Calu3 (cell line): ENCODE measurements around the gene CRACR2A. TPM values are rescaled to one million over a fixed set of nuclear protein-coding genes. Genes with fewer than 3 reads are reported as not detected.

Source experiments
- Bru-seq: library from RNA; stranded (reverse); fragments of 400-500 nt; gene quantifications from one replicate; lab custom pipeline; 2021; lab: Mats Ljungman, UMichigan
- BruChase-seq, 2 experiments: library from RNA; stranded (reverse); fragments of 400-500 nt; gene quantifications; one replicate each; lab custom pipeline; 2021; lab: Mats Ljungman, UMichigan
- BruUV-seq: library from RNA; stranded (reverse); fragments of 400-500 nt; replicated peaks from 2 replicates; lab custom pipeline; 2021; lab: Mats Ljungman, UMichigan
- CTCF ChIA-PET: fragments of 300-600 bp; sonication (Branson Sonifier 250); formaldehyde crosslinking; loops from one replicate; lab custom pipeline; 2022; ENCODE audit warnings: antibody characterized with exemption; lab: Charles Lee
- DNase-seq: peaks from one replicate; pipeline ENCODE4 v3.0.0; 2022
- H3K27ac Mint-ChIP-seq: one replicate; pipeline ENCODE4 v1.8.0; 2022; ENCODE audit warnings: mixed read lengths; ENCODE audit not compliant: unreplicated experiment
- H3K27me3 Mint-ChIP-seq: one replicate; pipeline ENCODE4 v1.8.0; 2022; ENCODE audit warnings: mixed read lengths; ENCODE audit not compliant: unreplicated experiment
- H3K36me3 Mint-ChIP-seq: one replicate; pipeline ENCODE4 v1.8.0; 2022; ENCODE audit warnings: mild to moderate bottlenecking, moderate library complexity, mixed read lengths; ENCODE audit not compliant: insufficient read depth, unreplicated experiment
- H3K4me1 Mint-ChIP-seq: one replicate; pipeline ENCODE4 v1.8.0; 2022; ENCODE audit warnings: mild to moderate bottlenecking, low read depth, mixed read lengths; ENCODE audit not compliant: unreplicated experiment
- H3K4me3 Mint-ChIP-seq: one replicate; pipeline ENCODE4 v1.8.0; 2022; ENCODE audit warnings: mild to moderate bottlenecking, low read depth, moderate library complexity, mixed read lengths; ENCODE audit not compliant: unreplicated experiment
- H3K9me3 Mint-ChIP-seq: one replicate; pipeline ENCODE4 v1.8.0; 2022; ENCODE audit warnings: low read depth, mixed read lengths; ENCODE audit not compliant: unreplicated experiment
- intact Hi-C: fragments of 100-400 bp; cut with micrococcal nuclease; formaldehyde crosslinking; loops from one replicate; pipeline ENCODE4 v1.10.0; 2022; ENCODE audit not compliant: unreplicated experiment
- long read RNA-seq: library from polyadenylated mRNA; stranded (forward); transcript quantifications from one replicate; pipeline ENCODE4 v2.0.0, GENCODE V29; 2022
- total RNA-seq: library from RNA; stranded (reverse); gene quantifications from 2 replicates; pipeline ENCODE4 v1.2.3, GENCODE V29; 2022
- TF ChIP-seq, protein P1 (sequence below): fragments of 200-600 bp; IDR thresholded peaks from one replicate; pipeline ENCODE4 v1.8.0; 2022; ENCODE audit warnings: antibody characterized with exemption; ENCODE audit not compliant: unreplicated experiment

CRACR2A gene
- 9.5 and 11.1 TPM in 2 replicates for total RNA-seq
- percentile 50 among the genes with signal in this experiment for Bru-seq, nascent RNA
- BruChase-seq, experiment 1, labeled RNA remaining after a 6-hour chase = percentile 37 among the genes with signal in this experiment
- percentile 34 among the genes with signal in this experiment for BruChase-seq, experiment 2, labeled RNA remaining after a 2-hour chase
- long read RNA-seq, partial matches to known transcripts = 2 of 6 reads
- long read RNA-seq, other reads (novel, unspliced or antisense) = 4 of 6 reads

DNA sequence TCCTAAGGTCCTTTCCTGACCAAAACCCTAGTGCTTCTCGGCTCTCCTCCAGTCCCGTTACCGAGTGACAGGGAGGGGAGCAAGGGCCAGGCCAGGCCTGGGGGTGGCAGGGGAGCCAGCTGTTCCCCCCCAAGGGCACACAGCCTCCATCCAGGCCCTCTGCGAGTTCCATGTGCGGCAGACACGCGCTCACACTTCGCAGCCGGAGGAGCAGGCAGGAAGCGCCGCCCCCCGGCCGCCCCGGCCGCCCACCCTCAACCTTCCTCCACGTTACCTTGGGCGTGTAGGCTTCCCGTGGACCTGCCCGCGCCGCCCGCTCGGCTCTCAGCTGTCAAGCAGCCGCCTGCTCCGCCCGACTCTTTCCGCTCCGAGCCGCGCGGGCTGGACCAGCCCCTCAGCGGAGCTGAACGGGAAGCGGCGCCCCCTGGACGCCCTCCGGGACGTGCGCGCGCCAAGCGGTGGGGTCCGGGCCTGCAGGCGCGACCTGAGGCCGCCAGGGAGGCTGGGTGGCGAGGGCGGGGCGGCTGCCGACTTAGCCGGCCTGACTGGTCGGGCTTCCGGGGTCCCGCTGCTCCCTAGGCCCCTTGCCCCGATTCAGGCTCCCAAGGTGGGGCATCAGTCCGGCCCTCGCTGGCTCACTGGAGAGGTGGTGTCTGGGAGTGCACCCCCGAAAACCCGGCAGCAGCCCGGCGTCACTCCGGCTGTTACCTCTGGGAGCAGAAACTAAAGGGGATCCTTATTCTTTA is at the start of gene CRACR2A:
Gene CRACR2A (minus strand): TSS at position 369 of the 746 bp plus-strand sequence. CDS start 56,110 bp downstream, outside the sequence.
- intact Hi-C loops = no loop called here
- TF ChIP-seq, protein P1, sequence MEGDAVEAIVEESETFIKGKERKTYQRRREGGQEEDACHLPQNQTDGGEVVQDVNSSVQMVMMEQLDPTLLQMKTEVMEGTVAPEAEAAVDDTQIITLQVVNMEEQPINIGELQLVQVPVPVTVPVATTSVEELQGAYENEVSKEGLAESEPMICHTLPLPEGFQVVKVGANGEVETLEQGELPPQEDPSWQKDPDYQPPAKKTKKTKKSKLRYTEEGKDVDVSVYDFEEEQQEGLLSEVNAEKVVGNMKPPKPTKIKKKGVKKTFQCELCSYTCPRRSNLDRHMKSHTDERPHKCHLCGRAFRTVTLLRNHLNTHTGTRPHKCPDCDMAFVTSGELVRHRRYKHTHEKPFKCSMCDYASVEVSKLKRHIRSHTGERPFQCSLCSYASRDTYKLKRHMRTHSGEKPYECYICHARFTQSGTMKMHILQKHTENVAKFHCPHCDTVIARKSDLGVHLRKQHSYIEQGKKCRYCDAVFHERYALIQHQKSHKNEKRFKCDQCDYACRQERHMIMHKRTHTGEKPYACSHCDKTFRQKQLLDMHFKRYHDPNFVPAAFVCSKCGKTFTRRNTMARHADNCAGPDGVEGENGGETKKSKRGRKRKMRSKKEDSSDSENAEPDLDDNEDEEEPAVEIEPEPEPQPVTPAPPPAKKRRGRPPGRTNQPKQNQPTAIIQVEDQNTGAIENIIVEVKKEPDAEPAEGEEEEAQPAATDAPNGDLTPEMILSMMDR = peak; percentile 76
- no peaks in the 10 kb centered on the region for H3K36me3 Mint-ChIP-seq
- no TSS peak for BruUV-seq
- no peak within 1 kb of the TSS for H3K27ac Mint-ChIP-seq
- H3K9me3 Mint-ChIP-seq = peaks cover 4% of the 10 kb centered on the region
- peak; percentile 85 for DNase-seq
- H3K4me1 Mint-ChIP-seq = peaks cover 17% of the 10 kb centered on the region
- CTCF ChIA-PET = interaction anchor here (0.5 to 1.3 kb wide), 2 partner anchors 452 to 877 kb away, joined by 3 to 4 read pairs; no protein-coding TSS in a partner anchor
- H3K4me3 Mint-ChIP-seq = peak within 1 kb of the TSS; percentile 42
- peaks cover 42% of the 10 kb centered on the region for H3K27me3 Mint-ChIP-seq

DNA sequence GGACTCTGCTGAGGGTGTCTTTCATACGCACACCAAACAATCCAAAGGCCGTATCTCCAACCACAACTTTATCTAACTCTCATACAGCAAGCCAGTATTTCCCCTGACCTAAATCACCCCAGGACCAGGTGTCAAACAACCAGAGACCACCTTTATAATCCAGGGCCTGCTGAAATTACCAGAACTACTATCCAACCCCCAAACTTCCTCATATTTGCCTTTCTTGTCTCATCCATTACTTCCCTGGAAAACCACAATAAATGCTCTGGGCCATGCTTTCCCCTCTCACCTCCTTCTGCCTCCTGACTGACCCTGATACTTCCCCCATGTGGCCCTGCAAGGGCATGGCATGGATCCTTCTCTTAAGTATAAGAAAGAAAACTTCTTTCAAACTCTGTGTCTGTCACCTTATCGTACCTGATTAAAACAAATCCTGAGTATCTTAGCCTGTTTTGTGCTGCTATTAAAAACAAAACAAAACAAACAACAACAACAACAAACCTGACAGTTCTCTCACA is 44.7 kb upstream of the CRACR2A start:
- TF ChIP-seq, protein P1 = no peak
- Mint-ChIP-seq H3K4me3 (no peak overlapping the region), H3K27ac (no peak overlapping the region), H3K9me3 (no peaks in the 10 kb centered on the region), H3K4me1 (no peaks in the 10 kb centered on the region), H3K27me3 (no peaks in the 10 kb centered on the region), H3K36me3 (no peaks in the 10 kb centered on the region)
- intact Hi-C loops = no loop called here
- BruUV-seq = no TSS peak
- CTCF ChIA-PET = no interaction called here
- DNase-seq = peak; percentile 7

DNA sequence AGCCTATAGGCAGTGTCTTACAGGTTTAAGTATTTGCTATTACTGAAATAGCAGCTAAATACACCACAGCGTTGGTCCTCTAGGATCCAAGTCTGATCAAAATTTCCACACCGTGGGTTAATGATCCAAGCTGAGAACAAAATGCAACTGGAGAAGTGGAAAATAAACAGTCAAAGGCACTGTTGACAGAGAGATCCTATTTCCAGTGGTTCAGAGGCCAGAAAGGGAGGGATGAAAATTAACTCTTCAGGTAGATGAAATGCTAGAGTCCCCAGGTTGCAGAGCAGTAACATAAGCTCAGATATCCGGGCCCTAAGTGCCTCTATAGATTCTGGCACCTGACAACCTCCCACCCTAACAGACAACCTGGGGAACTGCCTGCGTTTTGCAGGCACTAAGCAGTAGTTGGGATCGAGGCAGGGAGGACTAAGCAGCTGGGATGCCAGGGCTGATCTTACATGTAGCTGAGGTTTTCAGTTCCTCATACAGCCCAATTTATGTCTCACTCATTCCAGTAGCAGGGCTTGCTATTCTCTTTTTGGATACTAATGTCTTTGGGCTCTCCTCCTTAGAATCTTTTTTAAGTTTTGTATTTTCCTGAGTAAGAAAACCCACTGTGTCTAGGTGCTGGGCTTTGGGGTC is 42.7 kb upstream of the CRACR2A start:
- TF ChIP-seq, protein P1 = no peak
- no TSS peak for BruUV-seq
- H3K27ac Mint-ChIP-seq = no peak overlapping the region
- H3K4me1 Mint-ChIP-seq = no peaks in the 10 kb centered on the region
- no peaks in the 10 kb centered on the region for H3K36me3 Mint-ChIP-seq
- H3K9me3 Mint-ChIP-seq = no peaks in the 10 kb centered on the region
- DNase-seq = no peak
- intact Hi-C loops = no loop called here
- CTCF ChIA-PET = no interaction called here
- H3K27me3 Mint-ChIP-seq = no peaks in the 10 kb centered on the region
- H3K4me3 Mint-ChIP-seq = no peak overlapping the region

GRCh38 chr12:3795066-3795465 is 42.2 kb upstream of the CRACR2A start:
- no peak overlapping the region for H3K27ac Mint-ChIP-seq
- BruUV-seq = no TSS peak
- no peaks in the 10 kb centered on the region for H3K27me3 Mint-ChIP-seq
- intact Hi-C loops = no loop called here
- no peak for DNase-seq
- no peak overlapping the region for H3K4me3 Mint-ChIP-seq
- H3K36me3 Mint-ChIP-seq = no peaks in the 10 kb centered on the region
- H3K9me3 Mint-ChIP-seq = no peaks in the 10 kb centered on the region
- TF ChIP-seq, protein P1 = no peak
- CTCF ChIA-PET = no interaction called here
- no peaks in the 10 kb centered on the region for H3K4me1 Mint-ChIP-seq
